AG09309 (cell line): ENCODE results near the gene RASIP1.
"Not testable (repeated sequence)": the region's sequence is repeated elsewhere in the genome, so short reads cannot be mapped to it uniquely, and the experiment has no call there.

Source experiments
- DNase-seq: peaks from one replicate; pipeline ENCODE4 v3.0.0-alpha.2; 2010; ENCODE audit warnings: low read depth
- H3K4me3 ChIP-seq: 2 replicates; pipeline ENCODE4 v1.5.1; 2011; ENCODE audit warnings: mild to moderate bottlenecking, low read depth, low read length, moderate library complexity; ENCODE audit not compliant: control insufficient read depth
- TF ChIP-seq, protein P1 (sequence below): IDR thresholded peaks from 2 replicates; pipeline ENCODE4 v1.5.1; 2011; ENCODE audit warnings: mild to moderate bottlenecking, low read depth, low read length, inconsistent platforms; ENCODE audit not compliant: insufficient read depth, control insufficient read depth; ENCODE audit errors: missing control alignments

Gene RASIP1

DNA sequence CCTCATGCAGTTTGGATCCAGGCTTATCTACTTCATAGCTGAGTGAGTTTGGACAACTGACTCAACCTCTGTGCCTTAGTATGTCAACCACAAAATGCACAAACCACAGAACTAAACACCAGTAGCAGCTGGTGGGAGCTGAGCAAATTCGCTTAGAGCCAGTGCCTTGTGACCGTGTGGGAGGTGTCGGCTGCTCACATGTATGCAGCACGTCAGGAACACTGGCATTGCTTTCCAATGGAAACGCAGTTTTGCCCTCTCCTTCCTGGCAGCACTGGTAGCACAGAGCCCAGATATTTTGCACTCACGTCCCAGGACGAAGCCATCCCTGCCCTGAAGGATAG lies 59.3 kb downstream of the RASIP1 start:
- DNase-seq: peak; percentile 60
- H3K4me3 ChIP-seq: no peak overlapping the region
- TF ChIP-seq, protein P1, sequence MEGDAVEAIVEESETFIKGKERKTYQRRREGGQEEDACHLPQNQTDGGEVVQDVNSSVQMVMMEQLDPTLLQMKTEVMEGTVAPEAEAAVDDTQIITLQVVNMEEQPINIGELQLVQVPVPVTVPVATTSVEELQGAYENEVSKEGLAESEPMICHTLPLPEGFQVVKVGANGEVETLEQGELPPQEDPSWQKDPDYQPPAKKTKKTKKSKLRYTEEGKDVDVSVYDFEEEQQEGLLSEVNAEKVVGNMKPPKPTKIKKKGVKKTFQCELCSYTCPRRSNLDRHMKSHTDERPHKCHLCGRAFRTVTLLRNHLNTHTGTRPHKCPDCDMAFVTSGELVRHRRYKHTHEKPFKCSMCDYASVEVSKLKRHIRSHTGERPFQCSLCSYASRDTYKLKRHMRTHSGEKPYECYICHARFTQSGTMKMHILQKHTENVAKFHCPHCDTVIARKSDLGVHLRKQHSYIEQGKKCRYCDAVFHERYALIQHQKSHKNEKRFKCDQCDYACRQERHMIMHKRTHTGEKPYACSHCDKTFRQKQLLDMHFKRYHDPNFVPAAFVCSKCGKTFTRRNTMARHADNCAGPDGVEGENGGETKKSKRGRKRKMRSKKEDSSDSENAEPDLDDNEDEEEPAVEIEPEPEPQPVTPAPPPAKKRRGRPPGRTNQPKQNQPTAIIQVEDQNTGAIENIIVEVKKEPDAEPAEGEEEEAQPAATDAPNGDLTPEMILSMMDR: no peak

DNA sequence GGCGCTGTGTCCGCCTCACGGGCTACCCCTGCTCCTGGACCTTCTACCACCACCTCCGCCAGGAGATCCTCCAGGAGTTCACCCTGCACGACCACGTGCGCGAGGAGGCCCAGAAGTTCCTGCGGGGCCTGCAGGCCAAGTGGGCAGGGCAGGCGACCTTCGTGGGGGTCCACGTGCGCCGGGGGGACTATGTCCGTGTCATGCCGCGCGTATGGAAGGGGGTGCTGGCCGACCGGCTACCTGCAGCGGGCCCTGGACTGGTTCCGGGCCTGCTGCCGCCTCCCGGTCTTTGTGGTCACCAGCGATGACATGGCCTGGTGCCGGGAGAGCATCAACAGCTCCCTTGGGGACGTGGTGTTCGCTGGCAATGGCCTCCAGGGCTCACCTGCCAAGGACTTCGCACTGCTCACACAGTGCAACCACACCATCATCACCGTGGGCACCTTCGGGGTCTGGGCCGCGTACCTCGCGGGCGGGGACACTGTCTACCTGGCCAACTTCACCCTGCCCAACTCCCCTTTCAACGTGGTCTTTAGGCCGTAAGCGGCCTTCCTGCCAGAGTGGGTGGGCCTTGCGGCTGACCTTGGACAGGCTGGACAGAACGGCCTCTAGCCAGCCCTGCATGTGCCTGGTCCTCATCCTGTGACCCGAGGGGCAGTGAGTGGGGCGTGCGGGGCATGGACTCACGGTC lies 59.8 kb downstream of the RASIP1 start:
- H3K4me3 ChIP-seq: no peak overlapping the region
- TF ChIP-seq, protein P1: no peak

DNA sequence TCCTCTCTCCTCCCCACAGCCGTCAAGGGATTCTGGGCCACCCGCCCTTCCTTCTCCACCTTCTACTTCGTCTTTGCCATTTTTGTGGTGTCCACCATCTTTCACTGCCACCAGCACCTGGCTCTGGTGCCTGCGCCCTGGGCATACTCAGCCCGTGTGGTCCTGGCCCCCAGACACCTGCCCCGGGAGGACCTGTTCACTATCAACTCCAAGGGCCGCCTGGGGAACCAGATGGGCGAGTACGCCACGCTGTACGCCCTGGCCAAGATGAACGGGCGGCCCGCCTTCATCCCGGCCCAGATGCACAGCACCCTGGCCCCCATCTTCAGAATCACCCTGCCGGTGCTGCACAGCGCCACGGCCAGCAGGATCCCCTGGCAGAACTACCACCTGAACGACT lies 60.4 kb downstream of the RASIP1 start:
- not testable (repeated sequence) for DNase-seq, H3K4me3 ChIP-seq

More for the DNA sequence above, 59.8 kb downstream of the RASIP1 start:
- no peak for DNase-seq

DNA sequence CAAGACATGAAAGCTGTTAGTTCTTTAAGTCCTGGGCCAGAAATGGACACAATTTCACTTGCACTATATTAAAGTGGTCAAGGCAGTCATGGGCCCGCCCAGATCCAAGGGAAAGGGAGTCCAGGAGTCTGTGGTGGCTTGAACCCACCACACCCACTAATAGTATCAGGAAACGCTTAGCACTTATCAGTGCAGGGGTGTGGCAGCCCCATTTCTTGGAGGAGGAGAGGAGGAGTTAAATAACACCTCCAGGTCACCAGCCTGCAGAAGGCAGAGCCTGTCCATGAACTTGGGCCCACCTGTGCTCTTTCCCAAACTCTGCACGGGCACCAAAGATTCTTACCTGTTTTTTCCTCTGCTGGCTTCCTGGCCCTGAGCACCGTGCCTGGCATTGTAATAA lies 62.2 kb downstream of the RASIP1 start:
- no peak for DNase-seq
- no peak overlapping the region for H3K4me3 ChIP-seq
- TF ChIP-seq, protein P1: no peak

DNA sequence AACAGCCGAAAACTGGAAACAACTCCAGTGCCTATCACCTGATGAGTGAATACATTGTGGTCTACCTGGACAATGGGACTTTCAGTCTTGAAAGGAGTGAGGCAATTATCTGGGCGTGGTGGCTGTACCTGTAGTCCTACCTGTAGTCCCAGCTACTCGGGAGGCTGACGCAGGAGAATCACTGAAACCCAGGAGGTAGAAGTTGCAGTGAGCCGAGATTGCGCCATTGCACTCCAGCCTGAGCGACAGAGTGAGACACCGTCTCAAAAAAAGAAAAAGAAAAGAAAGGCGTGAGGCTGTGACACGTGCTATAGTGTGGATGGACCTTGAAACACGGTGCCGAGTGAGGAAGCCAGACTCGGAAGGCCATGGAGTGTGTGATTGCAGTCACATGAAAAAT lies 63.5 kb downstream of the RASIP1 start:
- no peak overlapping the region for H3K4me3 ChIP-seq
- TF ChIP-seq, protein P1: no peak
- no peak for DNase-seq

DNA sequence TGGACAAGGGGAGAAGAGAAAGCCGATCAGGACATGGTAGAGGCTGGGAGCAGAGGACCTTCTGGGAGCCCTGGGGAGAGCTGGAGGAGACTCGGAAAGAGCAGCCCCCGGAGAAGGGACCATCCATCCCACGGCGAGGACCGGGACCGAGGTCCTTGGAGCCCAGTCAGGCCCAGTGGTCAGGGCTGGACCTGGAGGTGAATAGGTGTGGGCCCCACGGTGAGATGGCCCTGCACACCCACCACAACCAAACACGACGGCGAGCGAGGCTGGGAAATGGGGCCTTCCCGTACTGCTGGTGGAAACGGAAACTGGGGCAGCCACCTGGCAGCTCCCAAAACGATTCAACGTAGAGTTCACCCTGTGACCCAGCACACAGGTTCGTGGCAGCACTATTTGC lies 63.9 kb downstream of the RASIP1 start:
- DNase-seq: no peak
- no peak overlapping the region for H3K4me3 ChIP-seq
- TF ChIP-seq, protein P1: no peak

DNA sequence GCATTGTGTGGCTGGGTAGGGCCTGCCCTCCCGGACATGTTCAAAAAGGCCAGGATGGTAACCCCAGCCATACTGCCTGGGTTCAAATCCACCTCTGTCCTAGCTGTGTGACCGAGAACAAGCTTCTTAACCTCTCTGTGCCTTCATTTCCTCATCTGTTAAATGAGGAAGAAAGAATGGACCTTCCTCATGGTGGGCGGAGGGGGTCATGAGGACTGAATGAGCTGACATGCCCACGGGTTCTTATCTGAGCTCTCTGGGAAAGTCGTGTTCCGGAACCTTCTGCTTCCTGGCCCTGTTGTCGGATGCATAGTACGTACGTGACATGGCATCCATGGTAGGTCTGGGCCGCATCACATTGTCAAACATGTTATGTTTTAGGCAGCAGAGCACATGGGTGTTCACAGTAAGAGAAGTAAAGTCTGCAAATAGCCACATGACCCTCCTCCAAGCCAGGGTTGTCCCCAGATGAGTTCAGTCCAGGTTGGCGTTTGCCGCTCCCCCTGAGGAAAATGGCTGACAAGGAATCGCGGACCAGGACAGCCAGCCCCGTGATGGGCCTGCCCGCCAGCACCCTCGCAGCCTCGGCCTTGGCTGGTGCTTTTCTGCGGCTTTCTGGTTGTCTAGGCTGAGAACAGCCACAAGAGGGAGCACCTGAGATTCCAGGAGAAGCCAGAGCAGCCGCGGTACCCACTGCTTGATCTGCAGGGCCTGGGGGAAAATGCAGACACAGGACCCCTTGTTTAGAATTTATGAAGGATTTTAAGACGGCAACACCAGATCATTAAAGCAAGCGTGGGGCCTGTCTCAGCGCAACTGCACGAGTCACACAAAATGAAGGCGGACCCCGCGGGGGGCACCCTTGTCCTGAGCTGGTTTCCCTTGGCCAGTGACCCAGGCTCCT lies 65.2 kb downstream of the RASIP1 start:
- H3K4me3 ChIP-seq: no peak overlapping the region
- TF ChIP-seq, protein P1: peak; percentile 88
- no peak for DNase-seq
